Stomach (tissue), 4 donors: ENCODE results near the gene E2F2.

Source experiments
- CTCF ChIP-seq, 7 experiments: fragments of 450-650 bp in 4 of 7; fragments of 200-600 bp in 3 of 7; sonication (generic) in 3 of 7; IDR thresholded peaks; one replicate each; pipeline ENCODE4 v1.5.1; 2016 to 2019; ENCODE audit warnings: antibody characterized with exemption in 7 of 7, control low read depth in 2 of 7, mild to moderate bottlenecking in 1 of 7
- EP300 ChIP-seq: sonication (generic); formaldehyde crosslinking; IDR thresholded peaks from one replicate; pipeline ENCODE4 v1.6.1; 2017; ENCODE audit warnings: antibody characterized with exemption
- POLR2A ChIP-seq, 4 donors: fragments of 450-650 bp; IDR thresholded peaks; one replicate each; pipeline ENCODE4 v1.6.1; 2016; ENCODE audit warnings: antibody characterized with exemption in 4 of 4, control low read depth in 2 of 4, mild to moderate bottlenecking in 1 of 4, moderate library complexity in 1 of 4
- POLR2AphosphoS5 ChIP-seq, 3 donors: sonication (generic); formaldehyde crosslinking; IDR thresholded peaks; one replicate each; pipeline ENCODE4 v1.6.1; 2016; ENCODE audit warnings: antibody characterized with exemption in 3 of 3

- TF ChIP-seq CTCF (IDR thresholded peaks at IDR 0.05): no peak
- TF ChIP-seq EP300: no peak
- no peak for TF ChIP-seq POLR2A (IDR thresholded peaks at IDR 0.05)
- no peak for TF ChIP-seq POLR2AphosphoS5 (IDR thresholded peaks at IDR 0.05)
Observed at GRCh38 chr1:23461050-23461449, 70.0 kb downstream of the E2F2 start.
